Coronary artery (tissue), 2 donors: ENCODE measurements around the gene COPG2.
"Not testable (repeated sequence)": the region's sequence is repeated elsewhere in the genome, so short reads cannot be mapped to it uniquely, and the experiment has no call there.

Experiments
- DNase-seq: peaks from one replicate; pipeline ENCODE4 v3.0.0-alpha.2; 2017; ENCODE audit warnings: low spot score
- H3K27ac ChIP-seq, 2 donors: fragments of 200-600 bp; sonication (generic); one replicate each; pipeline ENCODE4 v1.5.1; 2016 to 2019
- H3K4me3 ChIP-seq: fragments of 200-600 bp; sonication (generic); 2 replicates; pipeline ENCODE4 v1.5.1; 2016; ENCODE audit warnings: mild to moderate bottlenecking, moderate library complexity
- CTCF ChIP-seq: fragments of 200-600 bp; sonication (generic); IDR thresholded peaks from one replicate; pipeline ENCODE4 v1.5.1; 2019; ENCODE audit warnings: antibody characterized with exemption

COPG2 gene

GRCh38 chr7:130700760-130701159 lies 32.2 kb upstream of the COPG2 start:
- Histone ChIP-seq H3K4me3 (no peak overlapping the region), H3K27ac (no peak overlapping the region)
- TF ChIP-seq CTCF = no peak
- DNase-seq = no peak

GRCh38 chr7:130699686-130700085 lies 31.1 kb upstream of the COPG2 start:
- TF ChIP-seq CTCF = no peak
- Histone ChIP-seq H3K27ac (no peak overlapping the region), H3K4me3 (no peak overlapping the region)
- no peak for DNase-seq

GRCh38 chr7:130697820-130698219 lies 29.3 kb upstream of the COPG2 start:
- no peak for DNase-seq
- TF ChIP-seq CTCF = no peak
- Histone ChIP-seq H3K27ac (no peak overlapping the region), H3K4me3 (no peak overlapping the region)

- TF ChIP-seq CTCF = no peak
- H3K4me3 ChIP-seq = no peak overlapping the region
- no peak for DNase-seq
Observed at GRCh38 chr7:130695840-130696239, 27.3 kb upstream of the COPG2 start.

GRCh38 chr7:130692396-130692795 lies 23.8 kb upstream of the COPG2 start:
- H3K4me3 ChIP-seq, H3K27ac ChIP-seq, DNase-seq: not testable (repeated sequence)

More at GRCh38 chr7:130695840-130696239, 27.3 kb upstream of the COPG2 start:
- no peak overlapping the region for H3K27ac ChIP-seq

- Histone ChIP-seq H3K27ac (no peak overlapping the region), H3K4me3 (no peak overlapping the region)
- no peak for TF ChIP-seq CTCF
- no peak for DNase-seq
Observed at GRCh38 chr7:130689683-130690082, 21.1 kb upstream of the COPG2 start.

- Histone ChIP-seq H3K4me3 (no peak overlapping the region), H3K27ac (no peak overlapping the region)
- no peak for DNase-seq
- no peak for TF ChIP-seq CTCF
Observed at GRCh38 chr7:130683026-130683425, 14.5 kb upstream of the COPG2 start.

- Histone ChIP-seq H3K27ac (no peak overlapping the region), H3K4me3 (no peak overlapping the region)
- no peak for TF ChIP-seq CTCF
- no peak for DNase-seq
Observed at GRCh38 chr7:130674456-130674855, 5.9 kb upstream of the COPG2 start.
